Brain microvascular endothelial cell (primary cell): ENCODE measurements around the gene LTBP3.

Experiments
- DNase-seq: peaks from one replicate; pipeline ENCODE4 v3.0.0-alpha.2; 2020
- H3K27ac ChIP-seq: fragments of 250-450 bp; sonication (Bioruptor Pico); 2 replicates; pipeline ENCODE4 v1.5.1; 2020; ENCODE audit warnings: mild to moderate bottlenecking, moderate library complexity
- H3K27me3 ChIP-seq: fragments of 250-450 bp; sonication (Bioruptor Pico); replicated peaks from 2 replicates; pipeline ENCODE4 v1.5.1; 2020; ENCODE audit warnings: mild to moderate bottlenecking
- H3K36me3 ChIP-seq: fragments of 250-450 bp; sonication (Bioruptor Pico); replicated peaks from 2 replicates; pipeline ENCODE4 v1.5.1; 2020; ENCODE audit warnings: mild to moderate bottlenecking
- H3K4me3 ChIP-seq: 2 replicates; pipeline ENCODE4 v1.5.1; 2011; ENCODE audit warnings: low read depth, mild to moderate bottlenecking, control low read depth, low read length, moderate library complexity
- in situ Hi-C: cut with HindIII; loops from 2 replicates; pipeline ENCODE4 v1.10.0; 2017; ENCODE audit warnings: low sequenced_read_pairs, low pct_ligation_motif_present
- TF ChIP-seq, protein P1 (sequence below): IDR thresholded peaks from 2 replicates; pipeline ENCODE4 v1.5.1; 2011; ENCODE audit warnings: low read depth, mild to moderate bottlenecking, moderate library complexity, low read length, control low read depth, inconsistent platforms; ENCODE audit errors: missing control alignments

Gene LTBP3

DNA sequence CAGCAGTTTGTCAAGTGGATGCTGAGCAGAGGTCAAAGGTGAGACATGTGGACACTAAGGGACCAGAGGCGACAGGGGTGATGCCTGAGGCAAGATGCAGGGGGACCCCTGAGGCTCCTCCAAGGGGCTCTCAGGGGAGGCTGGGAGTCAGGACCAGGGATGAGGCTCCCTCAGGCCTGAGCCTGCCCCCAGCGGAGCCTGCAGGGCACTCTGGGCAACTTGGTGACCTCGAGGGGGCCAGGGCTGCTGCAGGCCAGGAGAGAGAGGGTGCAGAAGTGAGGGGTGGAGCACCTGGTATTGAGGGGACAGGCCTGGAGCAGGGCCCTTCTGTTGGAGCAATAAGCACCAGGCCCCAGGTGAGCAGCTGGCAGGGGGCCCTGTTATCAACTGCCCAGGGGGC is 23.8 kb upstream of the LTBP3 start:
- no peak overlapping the region for H3K27ac ChIP-seq
- H3K4me3 ChIP-seq: no peak overlapping the region
- no peak for DNase-seq
- in situ Hi-C loops: no loop called here
- TF ChIP-seq, protein P1, sequence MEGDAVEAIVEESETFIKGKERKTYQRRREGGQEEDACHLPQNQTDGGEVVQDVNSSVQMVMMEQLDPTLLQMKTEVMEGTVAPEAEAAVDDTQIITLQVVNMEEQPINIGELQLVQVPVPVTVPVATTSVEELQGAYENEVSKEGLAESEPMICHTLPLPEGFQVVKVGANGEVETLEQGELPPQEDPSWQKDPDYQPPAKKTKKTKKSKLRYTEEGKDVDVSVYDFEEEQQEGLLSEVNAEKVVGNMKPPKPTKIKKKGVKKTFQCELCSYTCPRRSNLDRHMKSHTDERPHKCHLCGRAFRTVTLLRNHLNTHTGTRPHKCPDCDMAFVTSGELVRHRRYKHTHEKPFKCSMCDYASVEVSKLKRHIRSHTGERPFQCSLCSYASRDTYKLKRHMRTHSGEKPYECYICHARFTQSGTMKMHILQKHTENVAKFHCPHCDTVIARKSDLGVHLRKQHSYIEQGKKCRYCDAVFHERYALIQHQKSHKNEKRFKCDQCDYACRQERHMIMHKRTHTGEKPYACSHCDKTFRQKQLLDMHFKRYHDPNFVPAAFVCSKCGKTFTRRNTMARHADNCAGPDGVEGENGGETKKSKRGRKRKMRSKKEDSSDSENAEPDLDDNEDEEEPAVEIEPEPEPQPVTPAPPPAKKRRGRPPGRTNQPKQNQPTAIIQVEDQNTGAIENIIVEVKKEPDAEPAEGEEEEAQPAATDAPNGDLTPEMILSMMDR: no peak
- H3K36me3 ChIP-seq: peaks cover 36% of the 10 kb centered on the region
- no peaks in the 10 kb centered on the region for H3K27me3 ChIP-seq

DNA sequence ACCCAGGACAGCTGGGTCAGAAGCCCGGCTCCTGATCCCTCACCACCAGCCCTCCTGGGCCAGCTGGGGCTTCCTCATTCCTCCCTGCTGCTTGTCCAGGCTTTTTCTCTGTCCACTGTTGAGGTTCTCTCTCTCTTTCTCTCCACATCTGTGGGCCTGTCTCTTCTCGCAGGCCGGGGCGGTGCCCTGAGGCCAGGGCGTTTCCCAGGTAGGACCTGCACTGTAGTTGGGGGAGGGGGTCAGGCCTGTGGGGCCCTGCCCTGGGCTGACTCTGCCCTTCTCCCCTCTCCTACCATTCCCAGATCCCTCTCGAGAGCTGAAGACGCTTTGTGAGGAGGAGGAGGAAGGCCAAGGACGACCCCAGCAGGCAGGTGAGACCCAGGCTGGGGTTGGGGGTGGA is 22.6 kb upstream of the LTBP3 start:
- Histone ChIP-seq H3K27ac (no peak overlapping the region), H3K4me3 (no peak overlapping the region), H3K27me3 (no peaks in the 10 kb centered on the region), H3K36me3 (peaks cover 29% of the 10 kb centered on the region)
- in situ Hi-C loops: no loop called here
- no peak for DNase-seq
- TF ChIP-seq, protein P1: no peak

DNA sequence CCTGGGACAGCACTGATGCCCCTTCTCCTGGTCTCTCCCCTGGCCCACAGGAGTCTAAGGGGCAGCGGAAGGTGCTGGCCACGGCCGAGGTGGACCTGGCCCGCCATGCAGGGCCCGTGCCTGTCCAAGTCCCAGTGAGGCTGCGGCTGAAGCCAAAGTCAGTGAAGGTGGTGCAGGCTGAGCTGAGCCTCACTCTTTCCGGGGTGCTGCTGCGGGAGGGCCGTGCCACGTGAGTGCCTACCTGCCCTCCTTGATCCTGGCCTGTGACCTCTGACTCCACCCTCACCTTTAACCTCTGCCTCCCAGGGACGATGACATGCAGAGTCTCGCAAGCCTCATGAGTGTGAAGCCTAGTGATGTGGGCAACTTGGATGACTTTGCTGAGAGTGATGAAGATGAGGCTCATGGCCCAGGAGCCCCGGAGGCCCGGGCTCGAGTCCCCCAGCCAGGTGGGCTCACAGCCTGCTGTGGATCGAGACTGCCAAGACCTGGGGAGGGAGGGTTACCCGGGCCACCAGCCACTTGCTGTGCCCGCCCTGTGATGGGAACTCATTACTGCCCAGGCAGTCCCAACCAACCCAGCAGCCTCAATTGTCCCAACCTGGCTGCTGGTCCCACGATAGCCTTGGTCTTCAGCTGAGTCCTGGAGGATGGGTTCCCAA is 22.0 kb upstream of the LTBP3 start:
- in situ Hi-C loops: no loop called here
- H3K4me3 ChIP-seq: no peak overlapping the region
- TF ChIP-seq, protein P1: no peak
- no peak for DNase-seq
- peaks cover 24% of the 10 kb centered on the region for H3K36me3 ChIP-seq
- H3K27me3 ChIP-seq: no peaks in the 10 kb centered on the region
- H3K27ac ChIP-seq: no peak overlapping the region

DNA sequence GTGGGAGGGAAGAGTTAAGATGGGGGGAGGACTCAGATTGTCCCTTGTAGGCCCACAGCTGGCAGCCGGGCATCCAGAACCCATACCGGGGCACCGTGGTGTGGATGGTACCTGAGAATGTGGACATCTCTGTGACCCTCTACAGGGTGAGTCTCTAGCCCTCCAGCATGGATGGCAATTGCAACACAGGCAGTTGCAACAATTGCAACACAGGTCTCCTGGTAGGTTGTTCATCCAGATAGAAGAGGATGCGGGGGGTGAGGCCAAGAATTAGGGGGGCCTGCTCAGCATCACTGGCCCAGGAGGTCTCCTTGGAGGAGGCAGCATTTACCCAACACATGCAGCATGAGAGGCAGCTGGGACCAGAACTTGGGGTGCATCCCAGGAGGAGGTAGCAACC is 21.1 kb upstream of the LTBP3 start:
- Histone ChIP-seq H3K36me3 (peaks cover 21% of the 10 kb centered on the region), H3K4me3 (no peak overlapping the region), H3K27me3 (no peaks in the 10 kb centered on the region), H3K27ac (no peak overlapping the region)
- no peak for DNase-seq
- TF ChIP-seq, protein P1: no peak
- in situ Hi-C loops: no loop called here

DNA sequence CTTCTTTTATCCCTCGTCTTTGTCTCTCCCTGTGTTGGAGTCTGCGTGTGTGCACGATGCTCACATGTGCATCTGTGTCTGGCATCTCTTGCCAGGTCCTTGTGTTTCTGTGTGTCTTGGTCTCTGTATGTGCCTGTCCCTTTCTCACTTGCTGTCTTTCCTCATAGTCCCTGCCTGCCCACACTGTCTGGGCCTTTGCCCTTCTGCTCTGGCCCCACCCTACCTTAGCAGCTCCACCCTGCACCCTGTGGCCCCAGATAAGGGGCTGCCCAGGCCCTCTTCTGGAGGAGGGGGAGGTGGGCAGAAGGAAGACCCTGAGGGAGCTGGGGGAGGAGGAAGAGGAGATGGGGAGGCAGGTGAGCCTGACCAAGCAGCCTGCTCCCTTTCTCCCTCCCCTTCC is 20.5 kb upstream of the LTBP3 start:
- Histone ChIP-seq H3K27ac (no peak overlapping the region), H3K36me3 (peaks cover 16% of the 10 kb centered on the region), H3K27me3 (no peaks in the 10 kb centered on the region), H3K4me3 (no peak overlapping the region)
- no peak for DNase-seq
- TF ChIP-seq, protein P1: no peak
- in situ Hi-C loops: no loop called here

GRCh38 chr11:65578134-65578533 is 20.0 kb upstream of the LTBP3 start:
- TF ChIP-seq, protein P1: no peak
- no peak overlapping the region for H3K4me3 ChIP-seq
- H3K27me3 ChIP-seq: no peaks in the 10 kb centered on the region
- peaks cover 19% of the 10 kb centered on the region for H3K36me3 ChIP-seq
- in situ Hi-C loops: no loop called here
- no peak for DNase-seq
- no peak overlapping the region for H3K27ac ChIP-seq
